Activated T-helper 17 cell treated with anti-CD3 and anti-CD28 coated beads, Interleukin-2, amount 50 U/mL, for 72 hours (primary cell): ENCODE data around the gene FMR1NB. TPM values are rescaled to one million over a fixed set of nuclear protein-coding genes. Genes with fewer than 3 reads are reported as not detected.

Experiments used
- ATAC-seq: fragments of 150-1000 bp; cut with Tn5 transposase; replicated peaks from 2 replicates; pipeline ENCODE4 v1.10.0; 2021; ENCODE audit warnings: mild to moderate bottlenecking, moderate library complexity
- H3K27ac Mint-ChIP-seq: one replicate; pipeline ENCODE4 v1.8.0; 2022; ENCODE audit warnings: mixed read lengths
- H3K27me3 Mint-ChIP-seq: one replicate; pipeline ENCODE4 v1.8.0; 2022; ENCODE audit warnings: mixed read lengths
- H3K36me3 Mint-ChIP-seq: one replicate; pipeline ENCODE4 v1.8.0; 2022; ENCODE audit warnings: low read depth, mild to moderate bottlenecking, mixed read lengths
- H3K4me1 Mint-ChIP-seq: one replicate; pipeline ENCODE4 v1.8.0; 2022; ENCODE audit warnings: mixed read lengths
- H3K4me3 Mint-ChIP-seq: one replicate; pipeline ENCODE4 v1.8.0; 2022; ENCODE audit warnings: mild to moderate bottlenecking, mixed read lengths
- H3K9me3 Mint-ChIP-seq: one replicate; pipeline ENCODE4 v1.8.0; 2022; ENCODE audit warnings: mixed read lengths
- total RNA-seq, 2 donors: library from RNA; stranded (reverse); gene quantifications; one replicate each; pipeline ENCODE4 v1.2.3, GENCODE V29; 2022

The FMR1NB gene
- total RNA-seq, 2 donors from 2014 or later = not detected

- H3K9me3 Mint-ChIP-seq = no peaks in the 10 kb centered on the region
Observed at GRCh38 chrX:148037020-148037419, 55.9 kb downstream of the FMR1NB start.

DNA sequence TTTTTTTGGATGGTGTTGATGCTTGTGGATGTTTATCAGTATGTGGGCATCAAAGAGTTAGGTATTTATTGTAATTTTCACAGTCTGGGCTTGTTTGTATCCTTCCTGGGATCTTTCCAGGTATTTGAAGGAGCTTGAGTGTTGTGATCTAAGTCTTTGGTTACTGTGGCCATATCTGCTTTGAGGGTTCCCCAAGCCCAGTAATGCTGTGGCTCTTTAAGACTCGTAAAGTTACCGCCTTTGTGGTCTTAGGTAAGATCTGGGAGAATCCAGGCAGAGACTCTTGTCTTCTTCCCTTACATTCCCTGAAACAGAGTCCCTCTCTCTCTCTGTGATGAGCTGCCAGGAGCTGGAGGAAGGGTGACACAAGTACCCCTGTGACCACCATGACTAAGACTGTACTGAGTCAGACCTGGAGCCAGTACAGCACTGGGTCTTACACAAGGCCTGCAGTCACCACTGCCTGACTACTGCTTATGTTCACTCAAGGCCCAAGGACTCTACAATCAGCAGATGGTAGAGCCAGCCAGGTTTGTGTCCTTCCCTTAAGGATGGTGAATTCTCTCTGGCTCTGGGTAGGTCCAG is 62.2 kb downstream of the FMR1NB start:
- H3K4me1 Mint-ChIP-seq = no peaks in the 10 kb centered on the region
- H3K9me3 Mint-ChIP-seq = no peaks in the 10 kb centered on the region
- ATAC-seq = peak; percentile 62
- no peaks in the 10 kb centered on the region for H3K36me3 Mint-ChIP-seq
- H3K27ac Mint-ChIP-seq = no peak overlapping the region
- H3K4me3 Mint-ChIP-seq = no peak overlapping the region
- no peaks in the 10 kb centered on the region for H3K27me3 Mint-ChIP-seq

More at GRCh38 chrX:148037020-148037419, 55.9 kb downstream of the FMR1NB start:
- no peak overlapping the region for H3K4me3 Mint-ChIP-seq
- no peaks in the 10 kb centered on the region for H3K4me1 Mint-ChIP-seq
- ATAC-seq = no peak
- H3K27me3 Mint-ChIP-seq = no peaks in the 10 kb centered on the region
- no peak overlapping the region for H3K27ac Mint-ChIP-seq
- H3K36me3 Mint-ChIP-seq = no peaks in the 10 kb centered on the region

GRCh38 chrX:148047200-148047599 is 66.1 kb downstream of the FMR1NB start:
- Mint-ChIP-seq H3K4me3 (no peak overlapping the region), H3K9me3 (no peaks in the 10 kb centered on the region), H3K36me3 (no peaks in the 10 kb centered on the region), H3K4me1 (no peaks in the 10 kb centered on the region), H3K27me3 (no peaks in the 10 kb centered on the region), H3K27ac (no peak overlapping the region)
- no peak for ATAC-seq

GRCh38 chrX:148049441-148049840 is 68.3 kb downstream of the FMR1NB start:
- H3K9me3 Mint-ChIP-seq = no peaks in the 10 kb centered on the region

DNA sequence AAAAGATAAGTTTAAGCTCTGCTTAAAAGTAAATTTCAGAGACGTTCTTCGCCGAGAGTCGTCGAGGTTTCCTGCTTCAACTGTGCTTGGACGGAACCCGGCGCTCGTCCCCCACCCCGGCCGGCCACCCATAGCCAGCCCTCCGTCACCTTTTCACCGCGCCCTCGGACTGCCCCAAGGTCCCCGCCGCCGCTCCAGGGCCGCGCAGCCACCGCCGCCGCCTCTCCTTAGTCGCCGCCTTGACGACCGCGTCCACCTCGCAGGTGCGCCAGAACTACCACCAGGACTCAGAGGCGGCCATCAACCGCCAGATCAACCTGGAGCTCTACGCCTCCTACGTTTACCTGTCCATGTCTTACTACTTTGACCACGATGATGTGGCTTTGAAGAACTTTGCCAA is 70.8 kb downstream of the FMR1NB start:
- Mint-ChIP-seq H3K4me3 (no peak overlapping the region), H3K9me3 (no peaks in the 10 kb centered on the region), H3K27ac (no peak overlapping the region), H3K36me3 (no peaks in the 10 kb centered on the region), H3K27me3 (no peaks in the 10 kb centered on the region), H3K4me1 (no peaks in the 10 kb centered on the region)
- ATAC-seq = no peak

More at GRCh38 chrX:148049441-148049840, 68.3 kb downstream of the FMR1NB start:
- Mint-ChIP-seq H3K27ac (no peak overlapping the region), H3K36me3 (no peaks in the 10 kb centered on the region), H3K27me3 (no peaks in the 10 kb centered on the region), H3K4me3 (no peak overlapping the region), H3K4me1 (no peaks in the 10 kb centered on the region)
- ATAC-seq = no peak

DNA sequence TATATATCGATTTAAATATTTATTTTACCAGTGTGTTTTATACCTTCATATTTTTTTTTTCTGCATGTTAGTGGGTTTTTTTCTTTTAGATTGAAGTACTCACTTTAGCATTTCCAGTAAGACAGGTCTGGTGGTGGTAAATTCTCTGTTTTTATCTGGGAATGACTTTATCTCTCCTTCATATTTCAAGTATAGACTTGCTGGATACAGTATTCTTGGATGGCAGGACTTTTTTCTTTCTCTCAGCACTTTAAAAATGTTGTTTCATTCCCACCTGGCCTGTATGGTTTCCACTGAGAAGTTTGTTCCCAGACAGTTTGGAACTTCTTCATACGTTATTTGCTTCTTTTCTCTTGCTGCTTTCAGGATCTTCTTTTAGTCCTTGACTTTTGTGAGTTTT is 86.1 kb downstream of the FMR1NB start:
- no peak overlapping the region for H3K27ac Mint-ChIP-seq
- no peaks in the 10 kb centered on the region for H3K4me1 Mint-ChIP-seq
- H3K4me3 Mint-ChIP-seq = no peak overlapping the region
- H3K36me3 Mint-ChIP-seq = no peaks in the 10 kb centered on the region
- ATAC-seq = no peak
- H3K9me3 Mint-ChIP-seq = no peaks in the 10 kb centered on the region
- no peaks in the 10 kb centered on the region for H3K27me3 Mint-ChIP-seq

DNA sequence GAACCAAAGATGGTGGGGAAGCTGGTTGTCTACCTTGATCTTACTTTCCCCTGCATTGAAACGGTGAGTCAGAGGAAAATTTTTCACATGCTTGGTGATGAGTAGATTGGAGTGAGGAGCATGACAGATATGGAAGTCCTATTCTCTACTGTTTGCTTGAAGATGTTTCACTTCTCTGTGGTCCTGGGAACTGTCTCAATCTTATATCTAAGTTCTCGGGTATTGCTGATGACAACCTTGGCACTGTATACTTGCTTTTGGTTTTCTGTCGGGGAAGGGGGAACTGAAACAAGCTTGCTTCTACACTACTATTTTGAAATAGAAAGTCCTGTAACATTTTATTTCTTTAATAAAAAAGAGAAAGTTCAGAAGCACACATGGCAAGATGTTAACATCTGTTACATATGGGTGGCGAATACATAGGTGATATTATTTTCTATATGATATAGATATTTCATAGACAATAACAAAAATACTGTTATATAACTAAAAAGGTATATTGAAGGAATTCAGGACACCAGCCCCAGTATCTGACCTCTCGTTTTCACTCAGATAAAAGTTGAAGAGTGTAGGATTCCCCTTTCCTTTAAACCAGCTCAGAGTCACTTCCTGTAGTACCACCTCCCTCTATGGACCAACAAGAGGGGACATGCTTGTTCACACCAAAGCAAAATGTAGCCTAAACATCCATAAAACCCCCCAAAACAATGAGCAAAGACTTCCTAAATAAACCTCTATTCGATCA is 88.8 kb downstream of the FMR1NB start:
- H3K27me3 Mint-ChIP-seq = no peaks in the 10 kb centered on the region
- H3K36me3 Mint-ChIP-seq = no peaks in the 10 kb centered on the region
- H3K4me3 Mint-ChIP-seq = no peak overlapping the region
- no peaks in the 10 kb centered on the region for H3K4me1 Mint-ChIP-seq
- H3K9me3 Mint-ChIP-seq = no peaks in the 10 kb centered on the region
- H3K27ac Mint-ChIP-seq = no peak overlapping the region
- ATAC-seq = no peak

GRCh38 chrX:148070504-148070877 is 89.4 kb downstream of the FMR1NB start:
- Mint-ChIP-seq H3K4me3 (no peak overlapping the region), H3K27me3 (no peaks in the 10 kb centered on the region), H3K36me3 (no peaks in the 10 kb centered on the region), H3K27ac (no peak overlapping the region), H3K9me3 (no peaks in the 10 kb centered on the region), H3K4me1 (no peaks in the 10 kb centered on the region)
- no peak for ATAC-seq

Other genes with a start within 250 kb of the FMR1NB start
- gene FMR1, start 69.4 kb upstream of the FMR1NB start, total RNA-seq = 10 to 100 TPM; 41.3 to 42.2 TPM